ENCODE measurements around the gene KCNK18.

The KCNK18 gene

DNA sequence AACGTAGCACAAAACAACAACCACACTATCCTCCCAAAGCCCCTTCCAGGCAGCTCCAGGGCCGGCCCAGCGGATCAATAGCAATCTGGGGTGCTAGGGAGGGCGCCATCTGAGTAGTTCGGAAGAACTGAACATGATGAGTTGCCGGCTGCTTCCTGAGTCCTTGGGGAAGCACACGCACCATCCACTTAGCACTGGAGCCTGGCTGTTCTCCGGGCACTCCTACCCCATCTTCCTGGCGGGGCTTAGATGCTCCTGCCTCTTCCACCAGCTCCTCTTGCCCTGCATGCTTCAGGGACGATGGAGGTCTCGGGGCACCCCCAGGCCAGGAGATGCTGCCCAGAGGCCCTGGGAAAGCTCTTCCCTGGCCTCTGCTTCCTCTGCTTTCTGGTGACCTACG, at the start of gene KCNK18:
Gene KCNK18 (plus strand): TSS at position 301 of the 400 bp plus-strand sequence. CDS start 0 bp downstream, at position 301.
- no peak for DNase-seq (ENCODE audit: low spot score)

DNA sequence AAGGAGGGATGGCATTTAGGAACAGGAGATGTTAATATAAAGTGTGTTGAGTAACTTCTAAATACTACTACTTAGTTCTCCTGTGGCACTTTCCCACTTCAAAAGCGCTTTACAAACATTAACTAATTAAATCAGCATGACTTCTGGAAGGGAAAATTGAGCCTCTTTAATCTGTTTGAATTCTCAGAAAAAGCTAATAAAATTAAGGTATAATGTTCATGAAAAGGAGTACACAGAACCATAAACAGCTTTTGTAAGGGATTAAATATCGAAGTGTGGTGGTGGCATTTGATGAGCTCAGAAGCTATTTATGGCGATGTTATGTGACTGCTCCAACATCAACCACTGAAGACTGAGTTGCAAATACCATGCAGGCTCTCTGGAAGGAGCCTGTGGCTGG, 49.0 kb upstream of the KCNK18 start:
- no peak for DNase-seq (ENCODE audit: low spot score)

DNA sequence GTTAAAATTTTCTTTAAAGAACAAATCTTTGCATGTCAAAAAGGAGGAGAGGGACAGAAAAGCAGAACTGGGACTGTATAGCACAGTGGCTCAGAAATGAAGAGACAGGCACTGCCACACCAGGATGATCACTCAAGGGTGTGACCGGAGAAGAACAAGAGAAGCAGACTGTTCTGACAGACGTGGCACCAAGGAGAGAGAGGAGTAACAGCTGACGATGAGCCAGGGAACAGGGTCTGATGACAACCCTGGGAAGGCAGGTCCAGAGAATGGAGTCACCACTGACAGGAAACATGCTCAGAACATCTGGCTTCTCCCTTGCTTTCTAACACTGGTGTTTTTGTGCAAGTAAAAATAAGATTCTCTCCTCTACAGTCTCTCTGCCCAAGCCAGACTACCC, 44.6 kb upstream of the KCNK18 start:
- no peak for DNase-seq (ENCODE audit: low spot score)

DNA sequence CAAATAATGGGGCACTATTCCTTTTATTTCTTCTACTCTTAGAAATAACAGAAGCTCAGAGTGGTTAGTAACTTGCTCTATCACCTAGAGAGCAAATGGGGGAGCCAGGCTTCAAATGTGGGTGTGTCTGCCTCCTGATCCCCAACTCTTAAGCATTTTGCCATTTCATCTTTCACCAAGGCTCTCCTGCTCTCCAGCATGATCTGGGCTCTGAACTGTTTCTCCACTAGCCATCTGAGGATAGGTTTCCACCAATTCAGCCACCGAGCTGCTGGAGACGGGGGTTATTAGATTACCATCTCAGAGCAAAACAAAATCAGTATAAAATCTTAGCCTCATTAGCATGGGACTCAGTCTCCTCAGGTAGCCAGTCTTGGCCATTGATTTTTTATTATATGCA, 39.0 kb upstream of the KCNK18 start:
- no peak for DNase-seq (ENCODE audit: low spot score)

DNA sequence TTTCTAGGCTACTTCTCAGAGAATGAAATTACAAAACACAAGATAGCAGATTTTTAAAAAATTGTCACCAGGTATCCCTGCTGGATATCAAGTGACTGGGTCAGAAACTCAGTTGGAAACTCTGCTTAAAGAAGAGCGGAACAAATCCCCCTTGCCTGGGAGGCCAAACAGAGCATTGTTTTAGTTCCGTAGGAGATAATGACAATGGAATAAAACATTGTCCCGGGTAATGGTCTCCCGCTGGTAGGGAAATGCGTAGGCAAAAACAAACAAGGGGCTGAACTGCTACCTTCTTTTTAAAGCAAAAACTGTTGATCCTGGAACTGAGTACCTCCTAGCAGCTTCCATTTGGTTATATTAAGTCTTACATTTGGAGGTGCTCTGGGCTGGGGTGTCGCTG, 37.9 kb upstream of the KCNK18 start:
- DNase-seq (ENCODE audit: low spot score): no peak

- DNase-seq (ENCODE audit: low spot score): no peak
Measured at GRCh38 chr10:117160567-117160966, 36.7 kb upstream of the KCNK18 start.

GRCh38 chr10:117161386-117162033, 35.8 kb upstream of the KCNK18 start:
- DNase-seq (ENCODE audit: low spot score): no peak

DNA sequence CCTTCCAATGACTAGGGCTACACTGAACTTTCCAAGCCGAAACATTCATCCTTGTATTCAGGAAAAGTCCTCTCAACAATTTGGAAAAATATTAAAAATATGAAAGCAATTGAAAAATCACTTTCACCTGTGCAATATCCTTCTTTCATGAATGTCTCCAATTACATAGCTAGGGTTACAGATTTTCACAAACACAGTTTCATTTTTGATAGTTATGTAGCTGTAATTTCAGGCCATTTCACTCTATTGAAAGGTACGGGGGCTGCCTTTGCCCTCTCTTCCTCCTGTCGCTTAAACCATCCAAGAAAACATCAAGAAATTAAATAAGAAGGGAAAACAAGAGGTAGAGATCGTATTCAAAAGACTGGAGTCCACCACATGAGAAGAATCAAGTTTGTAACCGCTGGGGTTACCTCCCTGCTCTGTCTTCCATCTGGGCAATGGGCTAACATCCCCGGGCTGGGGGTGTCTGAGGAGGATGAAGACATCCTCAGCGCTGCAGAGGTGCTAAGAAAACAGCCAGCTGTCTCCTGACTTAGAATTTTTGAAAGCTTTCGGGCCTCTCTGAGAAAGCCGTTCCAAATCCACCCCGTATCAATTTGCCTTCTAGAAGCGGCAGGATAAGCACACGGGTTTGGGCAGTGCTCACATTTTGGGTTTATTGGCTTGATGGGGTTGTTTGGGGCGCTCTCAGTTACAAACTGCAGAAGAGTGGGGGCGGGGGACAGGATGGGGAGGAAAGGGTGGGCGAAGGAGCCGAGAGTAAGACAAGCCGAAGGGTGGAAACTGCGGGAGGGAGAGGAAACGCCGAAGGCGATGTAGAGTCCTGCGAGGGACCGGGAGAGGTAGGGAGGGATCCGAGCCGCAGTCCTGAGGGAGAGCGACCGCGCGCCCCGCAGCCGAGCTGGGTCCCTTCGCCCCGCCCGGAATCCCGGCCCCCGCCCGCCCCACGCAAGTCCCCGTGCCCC, 34.9 kb upstream of the KCNK18 start:
- no peak for DNase-seq (ENCODE audit: low spot score)

- no peak for DNase-seq (ENCODE audit: low spot score)
Measured at GRCh38 chr10:117163061-117163953, 34.0 kb upstream of the KCNK18 start.

DNA sequence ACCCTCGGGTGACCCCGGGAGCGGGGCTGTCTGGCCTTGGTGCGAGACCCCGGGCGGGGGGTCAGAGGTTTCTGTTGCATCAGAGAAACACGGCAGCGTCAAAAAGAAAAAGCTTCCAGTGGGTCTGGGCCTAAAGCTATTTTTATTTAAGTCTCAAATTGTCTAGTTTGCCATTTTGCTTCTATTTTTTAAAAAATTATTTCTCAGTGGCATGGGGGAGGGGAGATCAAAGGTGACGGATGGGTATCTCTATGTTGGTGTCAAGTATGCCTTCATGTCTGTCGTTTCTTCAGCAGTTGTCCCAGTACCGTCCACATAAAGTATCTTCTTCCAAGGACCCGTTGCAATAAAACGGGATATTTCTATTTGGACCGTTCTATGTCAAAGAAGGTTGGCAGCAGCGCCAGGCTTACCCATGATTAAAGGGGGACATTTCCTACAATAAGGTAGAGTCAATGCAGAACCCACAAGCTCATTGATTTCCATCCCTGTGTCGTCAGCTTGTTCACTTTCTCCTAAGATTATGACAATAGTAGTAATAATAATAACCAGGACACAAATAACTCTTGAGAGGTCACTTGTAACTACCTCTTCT, 33.2 kb upstream of the KCNK18 start:
- no peak for DNase-seq (ENCODE audit: low spot score)

DNA sequence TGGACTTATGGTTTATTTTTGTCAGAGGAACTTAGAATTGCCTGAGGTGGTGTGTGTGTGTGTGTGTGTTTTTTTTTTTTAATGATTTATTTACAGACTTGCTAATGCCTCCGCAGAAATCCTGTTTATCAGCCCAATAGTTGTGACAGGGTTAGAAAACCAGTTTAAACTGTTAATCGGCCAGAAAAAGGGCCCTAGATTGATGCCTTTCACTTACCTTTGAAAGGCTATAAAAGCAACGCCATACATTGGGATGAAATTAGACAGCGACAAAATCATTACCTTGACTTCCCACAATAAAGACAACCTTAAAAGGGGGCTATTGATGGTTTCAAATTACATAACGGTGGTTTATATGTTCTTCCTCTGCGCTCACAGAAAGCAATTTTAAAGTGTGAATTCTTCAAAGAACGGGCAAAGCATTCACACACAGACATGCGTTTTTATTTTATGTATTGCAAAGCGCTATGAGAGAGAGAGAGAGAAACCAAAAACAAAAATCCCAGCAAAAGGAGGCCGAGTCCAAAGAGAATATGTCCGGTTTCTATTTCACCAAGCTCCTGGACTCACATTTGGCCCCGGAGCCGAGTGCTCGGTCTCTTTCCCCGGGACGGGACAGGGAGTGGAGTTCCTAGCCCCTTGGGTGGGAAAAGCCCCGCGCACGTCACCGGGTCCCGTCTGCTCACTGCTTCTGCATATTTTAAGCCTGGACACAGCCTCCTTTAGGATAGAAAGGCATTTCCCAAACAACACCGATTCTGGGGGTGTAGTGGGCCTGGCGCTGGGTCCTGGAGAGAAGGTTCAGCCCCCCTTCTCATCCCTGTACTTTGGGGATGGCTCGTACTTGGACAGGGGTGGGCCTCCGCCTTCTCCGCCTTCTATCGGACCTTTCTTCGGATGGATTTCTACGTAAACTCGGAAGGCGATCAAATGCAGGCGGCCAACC, 32.4 kb upstream of the KCNK18 start:
- DNase-seq (ENCODE audit: low spot score): no peak

DNA sequence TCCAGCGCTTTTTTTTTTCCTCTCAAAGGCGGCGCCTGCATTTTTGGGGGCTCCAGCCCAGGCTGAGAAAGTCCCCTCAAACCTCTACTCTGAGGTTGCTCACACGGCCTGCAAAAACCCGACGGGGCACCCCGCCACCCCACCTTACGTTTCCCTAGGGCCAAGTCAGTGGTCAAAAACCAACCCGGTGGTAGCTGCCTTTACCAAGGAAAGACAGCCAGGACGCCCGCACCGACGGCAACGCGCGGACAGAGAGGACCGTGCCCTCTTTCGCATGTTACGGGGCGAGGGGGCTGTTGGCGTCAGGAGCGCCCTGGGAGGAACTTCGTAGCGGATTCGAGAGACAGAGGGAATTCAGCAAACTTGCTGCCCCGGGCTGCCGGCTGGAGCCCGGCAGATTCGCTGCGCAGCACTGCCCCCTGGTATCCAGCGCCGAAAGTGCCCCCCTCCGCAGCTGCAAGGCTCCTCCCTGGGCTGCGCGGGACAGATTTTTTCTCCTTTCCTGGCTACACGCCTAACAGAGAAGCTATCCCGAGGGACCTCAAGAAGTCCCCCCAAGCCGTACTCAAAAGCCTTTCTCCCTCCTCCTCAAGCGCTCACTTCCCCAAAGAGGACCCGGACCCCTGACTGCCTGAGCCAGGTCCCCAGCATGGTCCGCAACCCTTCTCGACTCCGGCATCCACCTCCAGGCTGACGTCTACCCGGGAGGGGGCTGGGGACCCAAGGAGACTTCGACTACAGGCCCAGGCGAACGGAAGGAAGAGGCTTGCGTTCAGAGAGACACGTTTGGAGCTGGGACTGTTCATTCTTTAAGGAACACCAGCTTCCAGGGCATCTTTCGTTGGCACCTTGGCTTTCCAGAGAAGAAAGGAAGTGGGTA, 31.5 kb upstream of the KCNK18 start:
- DNase-seq (ENCODE audit: low spot score): no peak

- DNase-seq (ENCODE audit: low spot score): no peak
Measured at GRCh38 chr10:117166418-117167345, 30.6 kb upstream of the KCNK18 start.

GRCh38 chr10:117167346-117167788, 29.9 kb upstream of the KCNK18 start:
- no peak for DNase-seq (ENCODE audit: low spot score)

- no peak for DNase-seq (ENCODE audit: low spot score)
Measured at GRCh38 chr10:117167789-117168674, 29.3 kb upstream of the KCNK18 start.

GRCh38 chr10:117168729-117169128, 28.6 kb upstream of the KCNK18 start:
- no peak for DNase-seq (ENCODE audit: low spot score)

DNA sequence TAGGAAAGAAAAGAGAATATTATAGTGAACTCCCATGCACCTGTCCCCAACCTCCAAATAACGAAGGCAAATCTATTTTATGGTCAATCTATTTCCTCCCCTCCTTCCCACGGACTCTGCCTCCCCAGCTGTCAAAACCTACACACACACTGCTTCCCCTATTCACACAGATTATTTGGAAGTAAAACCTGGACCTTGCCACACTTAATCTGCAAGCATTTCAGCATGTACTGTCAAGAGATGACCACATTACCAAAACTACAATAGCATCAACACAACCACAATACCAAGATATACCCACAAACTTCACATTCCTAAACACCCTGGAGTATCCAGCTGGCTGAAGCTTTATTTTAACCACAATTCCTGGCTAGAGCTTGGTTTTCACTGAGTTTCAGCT, 27.8 kb upstream of the KCNK18 start:
- DNase-seq (ENCODE audit: low spot score): no peak
